ENCODE data around the gene TMEM69. TPM values are rescaled to one million over a fixed set of nuclear protein-coding genes. Genes with fewer than 3 reads are reported as not detected.

Gene TMEM69
- total and polyA plus RNA-seq, 2 of the 4 experiments (the other 2 are of a cell fraction) = 19.9 to 33.6 TPM

- intact Hi-C loops (cut with micrococcal nuclease) (loop anchor here (2.0 to 10.0 kb wide), 4 partner anchors 98 to 173 kb away; partner anchors contain the start of gene MAST2), in situ Hi-C loops (cut with MboI; ENCODE audit: low sequenced_read_pairs) (no loop called here), dilution Hi-C loops (cut with HindIII; ENCODE audit: low sequenced_read_pairs, unreplicated experiment) (no loop called here)
- CTCF ChIA-PET = interaction anchor here (0.7 kb wide), 1 partner anchor 8 kb away, joined by 3 read pairs; no protein-coding TSS in a partner anchor
- no peak overlapping the region for H2BK15ac ChIP-seq (ENCODE audit: low read depth, low read length)
- no peak overlapping the region for H2BK120ac ChIP-seq (ENCODE audit: low read depth, low read length)
- ATAC-seq (ENCODE audit: low read depth) (no peak), DNase-seq (peak; percentile 2)
- peak overlapping the region; percentile 94 for H3K23ac ChIP-seq (ENCODE audit: low read depth, low read length)
- H3K56ac ChIP-seq (ENCODE audit: extremely low read depth, insufficient read depth, low read length) = peak overlapping the region; percentile 65; the same call in 1 of the 2 replicates
- H4K8ac ChIP-seq (ENCODE audit: low read depth in 2 of 2, low read length in 2 of 2) = peak overlapping the region; percentile 17 to 76; a peak in 2 of 4 replicates
- peak overlapping the region; percentile 82 for H2BK5ac ChIP-seq (ENCODE audit: low read depth, low read length, poor library complexity, severe bottlenecking)
- H3K27ac ChIP-seq (ENCODE audit: insufficient read depth, low read length) = peak overlapping the region; percentile 86
- H3K27me3 ChIP-seq (ENCODE audit: control insufficient read depth, insufficient read depth, low read length) = no peaks in the 10 kb centered on the region
- peak overlapping the region; percentile 98 for H2AFZ ChIP-seq (replicated peaks; ENCODE audit: low read length, poor library complexity)
- peak overlapping the region; percentile 63 for H4K91ac ChIP-seq (ENCODE audit: insufficient read depth, low read depth, low read length)
- H4K5ac ChIP-seq (ENCODE audit: low read depth, low read length) = peak overlapping the region; percentile 7; the same call in 1 of the 2 replicates
- no peaks in the 10 kb centered on the region for H3K36me3 ChIP-seq (ENCODE audit: control insufficient read depth, insufficient read depth, low read length)
- peak overlapping the region; percentile 92; the same call in 1 of the 2 replicates for H3K4me2 ChIP-seq (ENCODE audit: low read depth, low read length)
- peak overlapping the region; percentile 100 for H2AK9ac ChIP-seq (replicated peaks; ENCODE audit: low read depth, low read length, poor library complexity)
- peaks cover 0 to 43% of the 10 kb centered on the region in 2 experiments; a peak in 3 of 4 replicates for H3K79me1 ChIP-seq (ENCODE audit: low read depth in 1 of 2, low read length in 2 of 2)
- H3K9me1 ChIP-seq (ENCODE audit: insufficient read depth, low read length) = peaks cover 5% of the 10 kb centered on the region; the same call in 1 of the 2 replicates
- H3K14ac ChIP-seq (replicated peaks; ENCODE audit: low read depth, low read length) = peak overlapping the region; percentile 93
- H4K20me1 ChIP-seq (ENCODE audit: insufficient read depth, low read length) = peaks cover 32% of the 10 kb centered on the region
- H2AK5ac ChIP-seq (ENCODE audit: low read depth, low read length) = no peak overlapping the region
- no peak overlapping the region for H2BK20ac ChIP-seq (ENCODE audit: low read depth, low read length)
- no peaks in the 10 kb centered on the region for H3K9me3 ChIP-seq (ENCODE audit: control insufficient read depth, insufficient read depth, low read length)
- peak overlapping the region; percentile 85 for H3K9ac ChIP-seq (ENCODE audit: low read depth, low read length)
- no TSS peak for BruUV-seq (replicated peaks)
- H3K4ac ChIP-seq (ENCODE audit: low read depth, low read length) = peak overlapping the region; percentile 83
- TF ChIP-seq RAD21 (IDR thresholded peaks at IDR 0.05; ENCODE audit: low read length) (no peak), RFX5 (IDR thresholded peaks at IDR 0.05; ENCODE audit: low read depth, low read length) (no peak), MXI1 (IDR thresholded peaks at IDR 0.05; ENCODE audit: borderline replicate concordance, low read depth, low read length) (no peak), SMC3 (IDR thresholded peaks at IDR 0.05; ENCODE audit: low read depth, low read length) (no peak), POLR2A (IDR thresholded peaks at IDR 0.05; ENCODE audit: low read depth, low read length) (no peak)
- no peaks in the 10 kb centered on the region for H3K4me1 ChIP-seq (ENCODE audit: control insufficient read depth, insufficient read depth, low read length)
- POLR2A ChIA-PET (ENCODE audit: unreplicated experiment) = interaction anchor here (1.3 kb wide), 1 partner anchor 16 kb away, joined by 7 read pairs; no protein-coding TSS in a partner anchor
- H3K4me3 ChIP-seq (ENCODE audit: insufficient read depth, low read depth, low read length) = peak overlapping the region; percentile 94
- H3K18ac ChIP-seq (ENCODE audit: low read depth, low read length) = peak overlapping the region; percentile 50; the same call in 1 of the 2 replicates
- whole genome bisulfite sequencing, 2 experiments (ENCODE audit: extremely low coverage in 2 of 2, insufficient read length in 1 of 2) = no CpG with 5 or more reads among the region's 13 CpGs
These were observed 2.5 kb upstream of the TMEM69 start for GRCh38 chr1:45685308-45686014.
